MCF 10A (cell line): ENCODE measurements around the gene RAPGEF1. TPM values are rescaled to one million over a fixed set of nuclear protein-coding genes. Genes with fewer than 3 reads are reported as not detected.
A peak's percentile ranks its signal among the peaks of the same experiment; 100 is the strongest.

Experiments
- BruUV-seq: library from RNA; stranded (reverse); fragments of 400-500 nt; replicated peaks from 2 replicates; lab custom pipeline; 2021; lab: Mats Ljungman, UMichigan
- CTCF ChIA-PET: fragments of 300-600 bp; sonication (Branson Sonifier 250); formaldehyde crosslinking; extraction: SDS; loops from one replicate; lab custom pipeline; 2021; ENCODE audit warnings: antibody characterized with exemption, inconsistent platforms; lab: Yijun Ruan, JAX
- POLR2A ChIA-PET: fragments of 300-600, 350-650 bp; sonication (Branson Sonifier 250); formaldehyde crosslinking; extraction: SDS; loops from one replicate; lab custom pipeline; 2020; ENCODE audit warnings: antibody characterized with exemption, inconsistent platforms; lab: Yijun Ruan, JAX
- DNase-seq: peaks from one replicate; pipeline ENCODE4 v3.0.0-alpha.2; 2018; ENCODE audit not compliant: unreplicated experiment
- H3K27ac Mint-ChIP-seq: one replicate; pipeline ENCODE4 v1.8.0; 2022; ENCODE audit warnings: mild to moderate bottlenecking, low read depth, mixed read lengths; ENCODE audit not compliant: unreplicated experiment
- H3K27me3 Mint-ChIP-seq: one replicate; pipeline ENCODE4 v1.8.0; 2022; ENCODE audit warnings: mixed read lengths; ENCODE audit not compliant: insufficient read depth, unreplicated experiment
- H3K36me3 Mint-ChIP-seq: one replicate; pipeline ENCODE4 v1.8.0; 2022; ENCODE audit warnings: mild to moderate bottlenecking, moderate library complexity, mixed read lengths; ENCODE audit not compliant: insufficient read depth, unreplicated experiment
- H3K4me1 Mint-ChIP-seq: one replicate; pipeline ENCODE4 v1.8.0; 2022; ENCODE audit warnings: mixed read lengths; ENCODE audit not compliant: insufficient read depth, unreplicated experiment
- H3K4me3 Mint-ChIP-seq: one replicate; pipeline ENCODE4 v1.8.0; 2022; ENCODE audit warnings: mild to moderate bottlenecking, moderate library complexity, mixed read lengths; ENCODE audit not compliant: unreplicated experiment
- H3K9me3 Mint-ChIP-seq: one replicate; pipeline ENCODE4 v1.8.0; 2022; ENCODE audit warnings: mixed read lengths; ENCODE audit not compliant: unreplicated experiment
- intact Hi-C: fragments of 100-400 bp; cut with micrococcal nuclease; formaldehyde crosslinking; loops from 2 replicates; pipeline ENCODE4 v1.14.1; 2022
- total RNA-seq: library from RNA; stranded (reverse); gene quantifications from 2 replicates; pipeline ENCODE4 v1.2.3, GENCODE V29; 2022
- TF ChIP-seq, protein P1 (sequence below): fragments of 200-600 bp; IDR thresholded peaks from one replicate; pipeline ENCODE4 v1.8.0; 2022; ENCODE audit warnings: antibody characterized with exemption, mild to moderate bottlenecking; ENCODE audit not compliant: unreplicated experiment

RAPGEF1 gene
- total RNA-seq, 1 experiment from 2014 or later, result 55.4 TPM

DNA sequence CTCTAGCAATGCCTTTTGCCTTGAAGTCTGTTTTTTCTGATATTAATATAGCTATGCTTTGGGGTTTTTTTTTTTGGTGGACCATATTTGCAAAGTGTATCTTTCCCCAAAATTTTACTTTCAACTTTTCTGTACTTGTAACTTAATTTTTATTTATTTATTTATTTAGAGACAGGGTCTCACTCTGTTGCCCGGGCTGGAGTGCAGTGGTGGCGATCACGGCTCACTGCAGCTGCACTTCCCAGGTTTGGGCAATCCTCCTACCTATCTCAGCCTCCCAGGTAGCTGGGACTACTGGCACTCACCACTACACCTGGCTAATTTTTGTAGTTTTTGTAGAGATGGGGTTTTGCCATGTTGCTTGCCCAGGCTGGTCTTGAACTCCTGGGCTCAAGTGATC, 173.7 kb downstream of the RAPGEF1 start:
- Mint-ChIP-seq H3K36me3 (peaks cover 13% of the 10 kb centered on the region), H3K4me1 (no peaks in the 10 kb centered on the region), H3K27me3 (no peaks in the 10 kb centered on the region), H3K27ac (no peak overlapping the region), H3K9me3 (no peaks in the 10 kb centered on the region), H3K4me3 (no peak overlapping the region)
- ChIA-PET CTCF (interaction anchor here (0.6 to 0.7 kb wide), 2 partner anchors 140 to 708 kb away, joined by 3 to 4 read pairs; no protein-coding TSS in a partner anchor), POLR2A (no interaction called here)
- no TSS peak for BruUV-seq
- intact Hi-C loops, result no loop called here
- DNase-seq, result no peak
- TF ChIP-seq, protein P1, sequence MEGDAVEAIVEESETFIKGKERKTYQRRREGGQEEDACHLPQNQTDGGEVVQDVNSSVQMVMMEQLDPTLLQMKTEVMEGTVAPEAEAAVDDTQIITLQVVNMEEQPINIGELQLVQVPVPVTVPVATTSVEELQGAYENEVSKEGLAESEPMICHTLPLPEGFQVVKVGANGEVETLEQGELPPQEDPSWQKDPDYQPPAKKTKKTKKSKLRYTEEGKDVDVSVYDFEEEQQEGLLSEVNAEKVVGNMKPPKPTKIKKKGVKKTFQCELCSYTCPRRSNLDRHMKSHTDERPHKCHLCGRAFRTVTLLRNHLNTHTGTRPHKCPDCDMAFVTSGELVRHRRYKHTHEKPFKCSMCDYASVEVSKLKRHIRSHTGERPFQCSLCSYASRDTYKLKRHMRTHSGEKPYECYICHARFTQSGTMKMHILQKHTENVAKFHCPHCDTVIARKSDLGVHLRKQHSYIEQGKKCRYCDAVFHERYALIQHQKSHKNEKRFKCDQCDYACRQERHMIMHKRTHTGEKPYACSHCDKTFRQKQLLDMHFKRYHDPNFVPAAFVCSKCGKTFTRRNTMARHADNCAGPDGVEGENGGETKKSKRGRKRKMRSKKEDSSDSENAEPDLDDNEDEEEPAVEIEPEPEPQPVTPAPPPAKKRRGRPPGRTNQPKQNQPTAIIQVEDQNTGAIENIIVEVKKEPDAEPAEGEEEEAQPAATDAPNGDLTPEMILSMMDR, result no peak

DNA sequence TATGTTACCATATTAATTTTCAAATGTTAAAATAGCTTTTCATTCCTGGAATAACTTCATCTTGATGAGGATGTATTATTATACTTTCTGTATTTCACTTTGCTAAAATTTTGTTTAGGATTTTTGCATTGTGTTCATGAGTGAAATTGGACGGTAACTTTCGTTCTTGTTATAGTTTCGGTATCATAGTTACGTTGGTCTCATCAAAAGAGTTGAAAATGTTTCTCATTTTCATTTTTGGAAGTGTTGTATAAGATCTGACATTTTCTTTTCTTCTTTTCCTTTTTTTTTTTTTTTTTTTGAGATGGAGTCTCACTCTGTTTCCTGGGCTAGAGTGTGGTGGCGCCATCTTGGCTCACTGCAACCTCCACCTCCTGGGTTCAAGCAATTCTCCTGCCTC, 174.5 kb downstream of the RAPGEF1 start:
- Mint-ChIP-seq H3K4me3 (no peak overlapping the region), H3K27me3 (no peaks in the 10 kb centered on the region), H3K4me1 (no peaks in the 10 kb centered on the region), H3K27ac (no peak overlapping the region), H3K9me3 (no peaks in the 10 kb centered on the region), H3K36me3 (peaks cover 13% of the 10 kb centered on the region)
- ChIA-PET POLR2A (no interaction called here), CTCF (no interaction called here)
- no peak for DNase-seq
- BruUV-seq, result no TSS peak
- intact Hi-C loops, result no loop called here
- TF ChIP-seq, protein P1, result no peak

DNA sequence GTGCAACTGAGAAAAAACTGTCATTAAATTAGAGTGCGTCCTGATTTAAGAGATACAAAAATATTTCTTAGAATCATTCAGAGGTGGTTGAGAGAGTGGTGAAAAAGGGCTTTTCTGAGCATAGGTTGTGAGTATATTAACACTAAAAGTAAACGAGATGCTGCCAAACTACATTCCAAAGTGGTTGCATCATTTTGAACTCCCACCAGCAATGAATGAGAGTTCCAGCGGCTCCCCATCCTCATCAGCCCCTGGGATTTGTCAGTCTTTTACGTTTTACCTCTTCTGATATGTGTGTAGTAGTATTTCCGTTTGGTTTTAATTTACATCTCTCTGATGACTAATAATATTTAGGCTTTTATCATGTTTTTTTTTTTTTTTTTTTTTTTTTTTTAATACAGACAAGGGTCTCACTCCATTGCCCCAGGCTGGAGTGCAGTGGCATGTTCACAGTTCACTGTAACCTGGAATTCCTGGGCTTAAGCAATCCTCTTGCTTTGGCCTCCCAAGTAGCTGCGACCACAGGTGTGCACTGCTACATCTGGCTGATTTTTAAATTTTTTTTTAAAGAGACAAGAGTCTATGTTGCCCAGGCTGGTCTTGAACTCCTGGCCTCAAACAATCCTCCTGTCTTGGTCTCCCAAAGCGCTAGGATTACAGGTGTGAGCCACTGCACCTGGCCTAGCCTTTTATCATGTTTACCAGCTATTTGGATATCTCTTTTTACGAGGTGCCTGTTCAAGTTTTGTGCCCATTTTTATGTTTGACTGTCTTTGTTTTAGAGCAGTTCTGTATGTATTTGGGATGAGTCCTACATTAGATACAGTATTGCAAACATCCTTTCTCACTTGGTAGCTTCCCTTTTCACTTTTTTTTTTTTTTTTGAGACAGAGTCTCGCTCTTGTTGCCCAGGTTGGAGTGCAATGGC, 177.6 kb downstream of the RAPGEF1 start:
- H3K4me3 Mint-ChIP-seq, result no peak overlapping the region
- CTCF ChIA-PET, result interaction anchor here (0.7 kb wide), 1 partner anchor 55 kb away, joined by 3 read pairs; no protein-coding TSS in a partner anchor
- no peaks in the 10 kb centered on the region for H3K4me1 Mint-ChIP-seq
- no peaks in the 10 kb centered on the region for H3K9me3 Mint-ChIP-seq
- POLR2A ChIA-PET, result interaction anchor here (0.6 kb wide), 1 partner anchor 713 kb away, joined by 3 read pairs; no protein-coding TSS in a partner anchor
- H3K36me3 Mint-ChIP-seq, result no peaks in the 10 kb centered on the region
- TF ChIP-seq, protein P1, result no peak
- BruUV-seq, result no TSS peak
- no peak overlapping the region for H3K27ac Mint-ChIP-seq
- no peaks in the 10 kb centered on the region for H3K27me3 Mint-ChIP-seq
- DNase-seq, result peak; percentile 19
- intact Hi-C loops, result no loop called here

DNA sequence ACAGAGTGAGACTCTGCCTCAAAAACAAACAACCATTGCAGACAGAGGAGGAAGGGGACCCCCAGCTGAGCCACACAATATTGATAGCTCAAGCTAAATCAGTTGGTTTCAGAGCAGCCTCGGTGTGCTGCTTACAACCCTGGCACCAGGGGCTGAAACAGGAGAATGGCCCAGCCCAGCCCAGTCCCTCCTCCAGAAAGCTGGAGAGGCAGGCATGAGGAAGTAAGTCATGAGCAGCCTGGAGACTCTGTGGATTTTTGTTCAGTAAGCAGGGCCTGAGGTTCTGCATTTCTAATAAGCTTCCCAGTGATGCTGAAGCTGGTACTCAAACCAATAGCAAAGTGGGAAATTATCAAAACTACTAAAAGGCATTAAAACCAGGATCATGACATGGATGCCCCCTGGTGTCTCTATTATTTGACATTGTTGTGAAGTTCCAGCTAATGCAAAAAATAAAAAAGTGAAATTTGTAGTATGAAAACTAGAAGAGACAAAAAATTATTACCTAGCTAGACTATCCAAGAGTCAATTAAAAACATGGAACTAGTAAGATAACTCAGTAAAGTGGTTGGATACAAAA, 180.4 kb downstream of the RAPGEF1 start:
- Mint-ChIP-seq H3K27ac (no peak overlapping the region), H3K4me3 (no peak overlapping the region), H3K27me3 (no peaks in the 10 kb centered on the region), H3K9me3 (no peaks in the 10 kb centered on the region), H3K36me3 (no peaks in the 10 kb centered on the region), H3K4me1 (no peaks in the 10 kb centered on the region)
- DNase-seq, result no peak
- ChIA-PET CTCF (interaction anchor here (0.5 kb wide), 1 partner anchor 318 kb away, joined by 3 read pairs; no protein-coding TSS in a partner anchor), POLR2A (interaction anchor here (1.0 kb wide), 1 partner anchor 16 kb away, joined by 3 read pairs; no protein-coding TSS in a partner anchor)
- intact Hi-C loops, result no loop called here
- TF ChIP-seq, protein P1, result no peak
- no TSS peak for BruUV-seq
